Activated B cell treated with CpG ODN at 0.5 μM for 24 hours (primary cell): ENCODE data around the gene HAGH. TPM values are rescaled to one million over a fixed set of nuclear protein-coding genes. Genes with fewer than 3 reads are reported as not detected.
A peak's percentile ranks its signal among the peaks of the same experiment; 100 is the strongest.

Experiments used
- ATAC-seq: fragments of 200-7000 bp; cut with Tn5 transposase; one replicate; pipeline ENCODE4 v1.10.0; 2021; ENCODE audit warnings: low read depth, mild to moderate bottlenecking, moderate library complexity
- CTCF ChIA-PET: fragments of 350-600 bp; sonication (Branson Sonifier 250); formaldehyde crosslinking; loops from one replicate; lab custom pipeline; 2021; ENCODE audit warnings: antibody characterized with exemption; lab: Charles Lee
- POLR2A ChIA-PET: fragments of 350-600 bp; sonication (Branson Sonifier 250); formaldehyde crosslinking; loops from one replicate; lab custom pipeline; 2021; ENCODE audit warnings: antibody characterized with exemption; lab: Charles Lee
- DNase-seq: peaks from one replicate; pipeline ENCODE4 v3.0.0; 2022
- H3K27ac Mint-ChIP-seq: one replicate; pipeline ENCODE4 v1.8.0; 2020; ENCODE audit warnings: mixed read lengths
- H3K27me3 Mint-ChIP-seq: one replicate; pipeline ENCODE4 v1.8.0; 2021; ENCODE audit warnings: mixed read lengths
- H3K36me3 Mint-ChIP-seq: one replicate; pipeline ENCODE4 v1.8.0; 2021; ENCODE audit warnings: low read depth, mixed read lengths
- H3K4me1 Mint-ChIP-seq: one replicate; pipeline ENCODE4 v1.8.0; 2021; ENCODE audit warnings: mixed read lengths
- H3K4me3 Mint-ChIP-seq: one replicate; pipeline ENCODE4 v1.8.0; 2020; ENCODE audit warnings: mild to moderate bottlenecking, mixed read lengths
- H3K9me3 Mint-ChIP-seq: one replicate; pipeline ENCODE4 v1.8.0; 2020; ENCODE audit warnings: mixed read lengths
- CTCF ChIP-seq: fragments of 200-600 bp; IDR thresholded peaks from one replicate; pipeline ENCODE4 v1.8.0; 2022; ENCODE audit warnings: antibody characterized with exemption, mild to moderate bottlenecking
- intact Hi-C: fragments of 100-400 bp; cut with micrococcal nuclease; formaldehyde crosslinking; loops from one replicate; pipeline ENCODE4 v1.15.1; 2024
- total RNA-seq: library from RNA; stranded (reverse); gene quantifications from 2 replicates; pipeline ENCODE4 v1.2.3, GENCODE V29; 2022

HAGH gene
- total RNA-seq, 1 donor from 2014 or later, result 19.5 TPM

GRCh38 chr16:1781758-1782407 lies 44.7 kb downstream of the HAGH start:
- peak overlapping the region; percentile 84 for H3K4me3 Mint-ChIP-seq
- H3K27ac Mint-ChIP-seq, result peak overlapping the region; percentile 79
- intact Hi-C loops, result loop anchor here (1.0 to 5.0 kb wide), 10 partner anchors 9 to 971 kb away; partner anchors contain the start of genes HAGH, MAPK8IP3, MRPS34 and MSRB1
- no peak for TF ChIP-seq CTCF
- H3K4me1 Mint-ChIP-seq, result peaks cover 24% of the 10 kb centered on the region
- no peak for ATAC-seq
- no peaks in the 10 kb centered on the region for H3K27me3 Mint-ChIP-seq
- POLR2A ChIA-PET, result interaction anchor here (0.8 to 3.7 kb wide), 14 partner anchors 9 to 1092 kb away, joined by 3 to 88 read pairs (median 8); partner anchors contain the start of genes EME2, FAHD1, HAGH and JPT2
- no peak for DNase-seq
- peaks cover 10% of the 10 kb centered on the region for H3K36me3 Mint-ChIP-seq
- H3K9me3 Mint-ChIP-seq, result no peaks in the 10 kb centered on the region
- CTCF ChIA-PET, result interaction anchor here (0.6 to 2.1 kb wide), 5 partner anchors 9 to 418 kb away, joined by 3 to 15 read pairs (median 6); partner anchors contain the start of genes EME2, MAPK8IP3 and MRPS34

GRCh38 chr16:1781254-1781653 lies 45.4 kb downstream of the HAGH start:
- ATAC-seq, result no peak

GRCh38 chr16:1780677-1781072 lies 46.0 kb downstream of the HAGH start:
- H3K27ac Mint-ChIP-seq, result no peak overlapping the region
- ATAC-seq (no peak), DNase-seq (no peak)
- ChIA-PET CTCF (no interaction called here), POLR2A (interaction anchor here (1.0 to 1.2 kb wide), 2 partner anchors 9 to 472 kb away, joined by 3 read pairs; partner anchors contain the start of gene NME3)
- intact Hi-C loops, result loop anchor here (5.0 kb wide), 1 partner anchor 192 kb away; the partner anchor contains the start of gene TBL3
- no peaks in the 10 kb centered on the region for H3K9me3 Mint-ChIP-seq
- peaks cover 24% of the 10 kb centered on the region for H3K4me1 Mint-ChIP-seq
- TF ChIP-seq CTCF, result no peak
- peaks cover 7% of the 10 kb centered on the region for H3K36me3 Mint-ChIP-seq
- no peaks in the 10 kb centered on the region for H3K27me3 Mint-ChIP-seq
- H3K4me3 Mint-ChIP-seq, result peak overlapping the region; percentile 83

More at GRCh38 chr16:1781254-1781653, 45.4 kb downstream of the HAGH start:
- no peaks in the 10 kb centered on the region for H3K27me3 Mint-ChIP-seq
- CTCF ChIA-PET, result interaction anchor here (1.7 to 2.1 kb wide), 2 partner anchors 8 to 11 kb away, joined by 6 to 15 read pairs; partner anchors contain the start of genes EME2 and MRPS34
- no peak for DNase-seq
- H3K4me1 Mint-ChIP-seq, result peaks cover 24% of the 10 kb centered on the region
- TF ChIP-seq CTCF, result no peak
- H3K27ac Mint-ChIP-seq, result peak overlapping the region; percentile 79
- POLR2A ChIA-PET, result interaction anchor here (3.7 kb wide), 1 partner anchor 9 kb away, joined by 88 read pairs; the partner anchor contains the start of genes EME2, MRPS34 and NME3
- no peaks in the 10 kb centered on the region for H3K9me3 Mint-ChIP-seq
- intact Hi-C loops, result loop anchor here (5.0 kb wide), 1 partner anchor 191 kb away; the partner anchor contains the start of gene TBL3
- H3K4me3 Mint-ChIP-seq, result peak overlapping the region; percentile 83
- peaks cover 11% of the 10 kb centered on the region for H3K36me3 Mint-ChIP-seq

GRCh38 chr16:1779741-1780676 lies 46.6 kb downstream of the HAGH start:
- intact Hi-C loops, result loop anchor here (5.0 kb wide), 1 partner anchor 192 kb away; the partner anchor contains the start of gene TBL3
- Mint-ChIP-seq H3K4me1 (peaks cover 23% of the 10 kb centered on the region), H3K9me3 (no peaks in the 10 kb centered on the region), H3K27me3 (no peaks in the 10 kb centered on the region), H3K27ac (no peak overlapping the region), H3K36me3 (peaks cover 8% of the 10 kb centered on the region), H3K4me3 (no peak overlapping the region)
- no peak for ATAC-seq
- ChIA-PET CTCF (no interaction called here), POLR2A (interaction anchor here (1.0 to 1.2 kb wide), 2 partner anchors 8 to 471 kb away, joined by 3 read pairs; partner anchors contain the start of gene NME3)
- TF ChIP-seq CTCF, result no peak
- DNase-seq, result no peak
